ENCODE results near the gene FOXN1. TPM values are rescaled to one million over a fixed set of nuclear protein-coding genes. Genes with fewer than 3 reads are reported as not detected.

FOXN1 gene
- total RNA-seq, 2 donors from 2014 or later = not detected

- no peaks in the 10 kb centered on the region for H3K9me3 Mint-ChIP-seq
- peaks cover 11% of the 10 kb centered on the region for H3K27me3 Mint-ChIP-seq (ENCODE audit: low read depth)
- no peak overlapping the region for H3K4me3 Mint-ChIP-seq
- H3K36me3 Mint-ChIP-seq (ENCODE audit: insufficient read depth in 2 of 2) = no peaks in the 10 kb centered on the region
- H3K4me1 Mint-ChIP-seq (ENCODE audit: low read depth) = peaks cover 42% of the 10 kb centered on the region
- no peak overlapping the region for H3K27ac Mint-ChIP-seq
- DNase-seq (no peak), ATAC-seq (replicated peaks in 1 of 2) (peak in 1 of 2 donors; percentile 31)
Observed at GRCh38 chr17:28471531-28472342, 34.4 kb upstream of the FOXN1 start.

GRCh38 chr17:28472871-28473497 is 33.2 kb upstream of the FOXN1 start:
- Mint-ChIP-seq H3K9me3 (no peaks in the 10 kb centered on the region), H3K4me3 (no peak overlapping the region), H3K27me3 (ENCODE audit: low read depth) (peaks cover 7% of the 10 kb centered on the region), H3K36me3 (ENCODE audit: insufficient read depth in 2 of 2) (no peaks in the 10 kb centered on the region), H3K4me1 (ENCODE audit: low read depth) (peaks cover 42% of the 10 kb centered on the region), H3K27ac (no peak overlapping the region)
- DNase-seq (no peak), ATAC-seq (replicated peaks in 1 of 2) (no peak)

GRCh38 chr17:28473542-28473941 is 32.6 kb upstream of the FOXN1 start, which contains the start of gene SLC13A2:
SLC13A2 (plus strand) TSS chr17:28473644; CDS start chr17:28473713, 69 bp downstream.
- DNase-seq = no peak
- Mint-ChIP-seq H3K9me3 (no peaks in the 10 kb centered on the region), H3K27me3 (ENCODE audit: low read depth) (peaks cover 7% of the 10 kb centered on the region), H3K4me1 (ENCODE audit: low read depth) (peaks cover 38% of the 10 kb centered on the region), H3K4me3 (no peak within 1 kb of the TSS), H3K27ac (no peak within 1 kb of the TSS), H3K36me3 (ENCODE audit: insufficient read depth in 2 of 2) (no peaks in the 10 kb centered on the region)
- ATAC-seq (replicated peaks in 1 of 2) = no peak

GRCh38 chr17:28474111-28474531 is 32.0 kb upstream of the FOXN1 start:
- no peak overlapping the region for H3K4me3 Mint-ChIP-seq
- peaks cover 7% of the 10 kb centered on the region for H3K27me3 Mint-ChIP-seq (ENCODE audit: low read depth)
- ATAC-seq (replicated peaks in 1 of 2) = no peak
- DNase-seq = no peak
- no peaks in the 10 kb centered on the region for H3K36me3 Mint-ChIP-seq (ENCODE audit: insufficient read depth in 2 of 2)
- peaks cover 32% of the 10 kb centered on the region for H3K4me1 Mint-ChIP-seq (ENCODE audit: low read depth)
- H3K27ac Mint-ChIP-seq = no peak overlapping the region
- no peaks in the 10 kb centered on the region for H3K9me3 Mint-ChIP-seq

GRCh38 chr17:28475151-28475900 is 30.8 kb upstream of the FOXN1 start:
- H3K27me3 Mint-ChIP-seq (ENCODE audit: low read depth) = peaks cover 7% of the 10 kb centered on the region
- no peak overlapping the region for H3K27ac Mint-ChIP-seq
- H3K4me1 Mint-ChIP-seq (ENCODE audit: low read depth) = peaks cover 24% of the 10 kb centered on the region
- DNase-seq (no peak), ATAC-seq (replicated peaks in 1 of 2) (peak in 1 of 2 donors; percentile 23)
- no peak overlapping the region for H3K4me3 Mint-ChIP-seq
- no peaks in the 10 kb centered on the region for H3K9me3 Mint-ChIP-seq
- no peaks in the 10 kb centered on the region for H3K36me3 Mint-ChIP-seq (ENCODE audit: insufficient read depth in 2 of 2)

GRCh38 chr17:28476076-28476865 is 29.9 kb upstream of the FOXN1 start:
- H3K9me3 Mint-ChIP-seq = no peaks in the 10 kb centered on the region
- H3K27me3 Mint-ChIP-seq (ENCODE audit: low read depth) = peaks cover 7% of the 10 kb centered on the region

GRCh38 chr17:28477928-28478327 is 28.2 kb upstream of the FOXN1 start:
- no peak for ATAC-seq (replicated peaks in 1 of 2)
- peaks cover 16% of the 10 kb centered on the region for H3K4me1 Mint-ChIP-seq (ENCODE audit: low read depth)
- no peaks in the 10 kb centered on the region for H3K9me3 Mint-ChIP-seq
- peaks cover 7% of the 10 kb centered on the region for H3K27me3 Mint-ChIP-seq (ENCODE audit: low read depth)
- no peak for DNase-seq
- H3K27ac Mint-ChIP-seq = no peak overlapping the region
- no peaks in the 10 kb centered on the region for H3K36me3 Mint-ChIP-seq (ENCODE audit: insufficient read depth in 2 of 2)
- no peak overlapping the region for H3K4me3 Mint-ChIP-seq

More at GRCh38 chr17:28476076-28476865, 29.9 kb upstream of the FOXN1 start:
- ATAC-seq (replicated peaks in 1 of 2) (no peak), DNase-seq (no peak)
- H3K36me3 Mint-ChIP-seq (ENCODE audit: insufficient read depth in 2 of 2) = no peaks in the 10 kb centered on the region
- H3K4me1 Mint-ChIP-seq (ENCODE audit: low read depth) = peaks cover 16% of the 10 kb centered on the region
- no peak overlapping the region for H3K4me3 Mint-ChIP-seq
- no peak overlapping the region for H3K27ac Mint-ChIP-seq

GRCh38 chr17:28478712-28479615 is 27.2 kb upstream of the FOXN1 start:
- no peak overlapping the region for H3K4me3 Mint-ChIP-seq
- H3K36me3 Mint-ChIP-seq (ENCODE audit: insufficient read depth in 2 of 2) = no peaks in the 10 kb centered on the region
- ATAC-seq (replicated peaks in 1 of 2) (no peak), DNase-seq (no peak)
- no peak overlapping the region for H3K27ac Mint-ChIP-seq
- H3K4me1 Mint-ChIP-seq (ENCODE audit: low read depth) = peaks cover 21% of the 10 kb centered on the region
- peaks cover 7% of the 10 kb centered on the region for H3K27me3 Mint-ChIP-seq (ENCODE audit: low read depth)
- no peaks in the 10 kb centered on the region for H3K9me3 Mint-ChIP-seq

- Mint-ChIP-seq H3K36me3 (ENCODE audit: insufficient read depth in 2 of 2) (no peaks in the 10 kb centered on the region), H3K4me1 (ENCODE audit: low read depth) (peaks cover 22% of the 10 kb centered on the region), H3K27ac (no peak overlapping the region), H3K4me3 (no peak overlapping the region), H3K9me3 (no peaks in the 10 kb centered on the region), H3K27me3 (ENCODE audit: low read depth) (peaks cover 7% of the 10 kb centered on the region)
- DNase-seq (no peak), ATAC-seq (replicated peaks in 1 of 2) (no peak)
Observed at GRCh38 chr17:28480278-28480677, 25.9 kb upstream of the FOXN1 start.

- no peak for ATAC-seq (replicated peaks in 1 of 2)
Observed at GRCh38 chr17:28480799-28481571, 25.2 kb upstream of the FOXN1 start.

GRCh38 chr17:28482551-28483199 is 23.5 kb upstream of the FOXN1 start:
- peaks cover 12% of the 10 kb centered on the region for H3K4me1 Mint-ChIP-seq (ENCODE audit: low read depth)
- no peaks in the 10 kb centered on the region for H3K27me3 Mint-ChIP-seq (ENCODE audit: low read depth)
- H3K27ac Mint-ChIP-seq = no peak overlapping the region
- DNase-seq (no peak), ATAC-seq (replicated peaks in 1 of 2) (no peak)
- no peak overlapping the region for H3K4me3 Mint-ChIP-seq
- H3K36me3 Mint-ChIP-seq (ENCODE audit: insufficient read depth in 2 of 2) = no peaks in the 10 kb centered on the region
- H3K9me3 Mint-ChIP-seq = no peaks in the 10 kb centered on the region

More at GRCh38 chr17:28480799-28481571, 25.2 kb upstream of the FOXN1 start:
- Mint-ChIP-seq H3K4me3 (no peak overlapping the region), H3K36me3 (ENCODE audit: insufficient read depth in 2 of 2) (no peaks in the 10 kb centered on the region), H3K27ac (no peak overlapping the region), H3K4me1 (ENCODE audit: low read depth) (peaks cover 16% of the 10 kb centered on the region), H3K9me3 (no peaks in the 10 kb centered on the region), H3K27me3 (ENCODE audit: low read depth) (peaks cover 7% of the 10 kb centered on the region)
- DNase-seq = no peak

All from activated T-cell treated with anti-CD3 and anti-CD28 coated beads, Interleukin-2, amount 50 U/mL, for 72 hours (primary cell).